NCI-H526 treated with DMSO at 0.1 percent for 48 hours (cell line): ENCODE results near the gene ICA1L.

ENCODE experiments used
- DNase-seq: peaks from one replicate; lab custom pipeline; 2025; lab: John Stamatoyannopoulos, UW

ICA1L gene

GRCh38 chr2:202736826-202737225 is 134.7 kb downstream of the ICA1L start:
- no peak for DNase-seq

DNA sequence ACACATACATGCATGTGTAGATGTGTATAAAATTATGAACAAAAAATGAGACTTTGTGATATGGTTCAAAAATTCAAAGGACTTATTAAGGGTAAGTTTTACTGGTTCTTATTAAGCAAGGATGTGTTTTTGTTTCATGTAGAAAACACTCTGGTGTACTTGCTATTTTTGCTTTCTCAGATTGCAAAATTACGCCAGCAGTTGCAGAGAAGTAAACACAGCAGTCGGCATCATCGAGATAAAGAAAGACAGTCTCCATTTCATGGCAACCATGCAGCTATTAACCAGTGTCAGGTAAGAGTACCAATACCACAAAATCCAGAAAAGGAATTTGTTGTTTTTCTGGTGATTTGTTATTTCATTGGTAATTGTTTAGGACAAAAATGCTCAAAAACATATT is 145.5 kb downstream of the ICA1L start:
- no peak for DNase-seq

GRCh38 chr2:202723746-202724145 is 147.8 kb downstream of the ICA1L start:
- no peak for DNase-seq
